Stimulated activated CD4-positive, alpha-beta T cell treated with anti-CD3 and anti-CD28 coated beads, Interleukin-2, amount 100 ng/mL, for 24 hours (primary cell): ENCODE measurements around the gene STUB1.

Source experiments
- DNase-seq, 2 donors: peaks; one replicate each; pipeline ENCODE4 v3.0.0-alpha.2; 2020

The STUB1 gene

DNA sequence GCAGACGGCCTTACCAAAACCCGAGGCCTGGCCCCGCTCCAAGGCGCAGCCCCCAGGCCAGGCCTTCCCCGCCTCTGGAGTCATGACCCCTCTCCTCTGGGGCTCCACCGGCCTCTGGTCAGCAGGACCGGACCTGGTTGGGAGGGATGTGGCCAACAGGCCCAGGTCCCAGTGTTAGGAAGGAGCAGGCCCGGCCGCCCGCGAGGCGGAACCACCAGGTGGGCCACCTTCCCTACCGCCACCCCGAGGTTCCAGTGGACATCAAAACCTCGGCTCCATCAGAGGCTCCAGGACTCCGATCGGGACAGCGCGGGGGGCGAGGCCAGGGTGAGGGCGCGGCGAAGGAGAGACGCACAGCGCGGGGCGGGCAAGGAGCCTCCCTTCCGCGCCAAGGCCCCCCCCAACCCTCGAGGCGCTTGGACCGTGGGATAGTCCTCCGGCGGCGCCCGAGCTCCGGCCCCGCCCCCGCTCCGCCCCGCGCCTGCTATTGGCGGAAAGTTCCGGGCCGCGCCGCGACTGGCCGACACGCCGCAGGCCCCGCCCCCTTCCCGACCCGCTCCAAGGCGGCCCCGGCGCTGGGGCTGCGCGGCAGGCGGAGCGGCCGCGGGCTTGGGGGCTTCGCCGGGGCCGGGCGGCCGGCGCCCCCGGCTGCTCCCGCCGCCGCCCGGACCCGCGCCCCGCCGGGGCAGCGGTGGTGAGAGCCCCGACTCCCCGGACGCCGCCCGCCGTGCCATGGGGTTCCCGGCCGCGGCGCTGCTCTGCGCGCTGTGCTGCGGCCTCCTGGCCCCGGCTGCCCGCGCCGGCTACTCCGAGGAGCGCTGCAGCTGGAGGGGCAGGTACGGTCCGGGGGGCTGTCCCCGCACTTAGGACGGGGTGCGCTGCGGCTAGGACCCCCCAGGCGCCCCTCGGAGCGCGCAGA lies 34.6 kb downstream of the STUB1 start, which contains the start of gene METRN:
METRN (plus strand) TSS at position 561 of the 919 bp plus-strand sequence; CDS start at position 733, 172 bp downstream.
- DNase-seq: peak; percentile 93 to 98

DNA sequence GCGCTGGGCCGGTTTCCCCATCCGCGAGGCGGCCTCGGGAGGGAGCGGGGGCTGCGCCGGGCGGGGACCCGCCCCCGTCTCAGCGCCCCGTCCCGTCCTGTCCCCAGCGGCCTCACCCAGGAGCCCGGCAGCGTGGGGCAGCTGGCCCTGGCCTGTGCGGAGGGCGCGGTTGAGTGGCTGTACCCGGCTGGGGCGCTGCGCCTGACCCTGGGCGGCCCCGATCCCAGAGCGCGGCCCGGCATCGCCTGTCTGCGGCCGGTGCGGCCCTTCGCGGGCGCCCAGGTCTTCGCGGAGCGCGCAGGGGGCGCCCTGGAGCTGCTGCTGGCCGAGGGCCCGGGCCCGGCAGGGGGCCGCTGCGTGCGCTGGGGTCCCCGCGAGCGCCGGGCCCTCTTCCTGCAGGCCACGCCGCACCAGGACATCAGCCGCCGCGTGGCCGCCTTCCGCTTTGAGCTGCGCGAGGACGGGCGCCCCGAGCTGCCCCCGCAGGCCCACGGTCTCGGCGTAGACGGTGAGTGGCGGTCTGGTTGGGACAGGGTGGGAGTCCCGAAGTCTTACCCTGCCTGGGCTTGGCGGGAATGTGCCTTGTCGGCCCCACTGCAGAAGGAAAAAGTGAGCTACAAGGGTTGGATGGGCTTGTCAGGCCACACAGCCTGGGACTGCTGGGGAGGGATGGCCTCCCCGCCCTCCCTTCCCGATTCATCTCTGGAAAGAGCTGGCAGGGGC lies 35.4 kb downstream of the STUB1 start:
- DNase-seq: peak in 1 of 2 donors; percentile 36

DNA sequence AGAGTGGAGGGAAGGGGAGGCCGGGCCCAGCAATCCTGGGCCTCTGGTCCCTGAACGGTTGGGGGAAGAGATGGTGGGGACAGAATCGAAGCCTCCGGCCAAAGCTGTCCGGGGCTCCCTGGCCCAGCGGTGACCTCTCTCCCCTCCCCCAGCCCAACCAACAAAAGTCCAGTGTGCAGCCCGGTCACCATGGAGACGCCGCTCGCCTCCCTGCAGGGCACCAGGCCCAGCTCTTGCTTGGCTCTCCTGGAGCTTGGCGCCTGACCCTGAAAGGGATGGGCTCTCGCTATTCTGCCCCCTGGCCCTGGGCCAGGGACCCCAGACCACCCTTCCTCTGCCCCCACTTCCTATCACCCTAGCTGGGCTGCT lies 36.0 kb downstream of the STUB1 start:
- no peak for DNase-seq

DNA sequence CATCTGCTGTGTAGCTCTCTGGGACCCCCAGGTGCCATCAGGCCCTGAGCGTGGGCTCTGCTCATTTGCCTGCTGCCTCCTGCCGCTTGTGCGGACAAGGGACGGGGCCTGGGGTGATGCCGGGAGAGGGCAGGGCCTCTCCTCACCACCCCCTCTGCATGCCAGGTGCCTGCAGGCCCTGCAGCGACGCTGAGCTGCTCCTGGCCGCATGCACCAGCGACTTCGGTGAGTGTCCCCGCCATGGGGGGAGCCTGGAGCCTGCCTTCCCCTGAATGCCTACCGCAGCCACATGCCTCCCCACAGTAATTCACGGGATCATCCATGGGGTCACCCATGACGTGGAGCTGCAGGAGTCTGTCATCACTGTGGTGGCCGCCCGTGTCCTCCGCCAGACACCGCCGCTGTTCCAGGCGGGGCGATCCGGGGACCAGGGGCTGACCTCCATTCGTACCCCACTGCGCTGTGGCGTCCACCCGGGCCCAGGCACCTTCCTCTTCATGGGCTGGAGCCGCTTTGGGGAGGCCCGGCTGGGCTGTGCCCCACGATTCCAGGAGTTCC lies 36.6 kb downstream of the STUB1 start:
- no peak for DNase-seq

DNA sequence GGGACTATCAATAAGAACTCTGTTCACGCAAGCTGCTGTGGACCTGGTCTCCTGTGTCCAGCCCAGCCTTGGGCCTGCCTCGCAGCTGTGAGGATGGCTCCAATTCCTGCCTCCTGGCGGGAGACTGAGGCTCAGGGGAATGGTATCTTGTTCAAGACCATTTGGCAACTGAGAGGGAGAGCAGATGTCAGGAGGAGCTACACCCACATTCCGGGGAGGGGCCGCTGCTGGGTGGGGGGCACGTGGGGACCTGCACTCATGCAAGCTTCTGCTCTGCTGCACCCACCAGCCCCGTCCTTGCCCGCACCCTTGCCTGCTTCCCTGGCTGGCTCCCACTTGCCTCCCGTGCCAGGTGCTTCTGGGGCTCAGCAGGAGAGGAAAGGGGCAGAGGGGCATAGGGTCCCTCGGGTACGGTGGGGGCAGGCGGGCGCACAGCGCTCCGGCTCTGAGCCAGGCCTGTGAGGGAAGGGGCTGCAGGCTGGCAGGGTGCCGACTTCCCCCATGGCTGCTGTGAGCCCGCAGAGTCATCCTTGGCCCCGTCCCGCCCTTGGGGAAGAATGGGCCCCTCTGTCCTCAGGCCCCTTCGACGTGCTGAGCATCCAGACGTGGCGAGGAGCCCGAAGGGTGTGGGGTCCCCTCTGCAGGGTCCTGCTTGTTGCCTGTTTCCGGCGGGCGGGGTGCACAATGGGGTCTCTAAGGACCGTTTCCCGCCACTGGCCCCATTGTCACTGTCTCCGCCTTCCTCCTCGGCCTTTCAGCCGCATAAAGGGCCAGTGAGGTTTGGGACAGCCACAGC lies 37.4 kb downstream of the STUB1 start:
- no peak for DNase-seq

DNA sequence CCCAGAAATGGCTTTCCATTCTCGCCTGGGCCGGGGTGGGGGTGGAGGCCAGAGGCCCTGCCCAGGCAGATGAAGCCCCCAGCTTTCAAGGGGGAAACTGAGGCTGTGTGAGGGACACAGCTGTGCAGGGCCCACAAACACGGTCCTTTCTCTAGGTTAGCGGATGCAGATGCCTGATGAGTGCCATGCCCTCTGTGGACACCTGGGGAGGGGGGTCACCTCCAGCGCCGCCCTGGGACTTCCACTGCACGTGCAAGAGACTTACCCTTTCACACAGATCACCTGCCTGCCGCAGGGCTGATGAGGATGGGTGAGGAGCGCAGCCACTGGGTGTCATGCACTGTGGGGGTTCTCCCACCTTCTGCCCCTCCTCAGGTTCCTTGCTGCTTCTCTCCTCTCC lies 38.2 kb downstream of the STUB1 start:
- no peak for DNase-seq

DNA sequence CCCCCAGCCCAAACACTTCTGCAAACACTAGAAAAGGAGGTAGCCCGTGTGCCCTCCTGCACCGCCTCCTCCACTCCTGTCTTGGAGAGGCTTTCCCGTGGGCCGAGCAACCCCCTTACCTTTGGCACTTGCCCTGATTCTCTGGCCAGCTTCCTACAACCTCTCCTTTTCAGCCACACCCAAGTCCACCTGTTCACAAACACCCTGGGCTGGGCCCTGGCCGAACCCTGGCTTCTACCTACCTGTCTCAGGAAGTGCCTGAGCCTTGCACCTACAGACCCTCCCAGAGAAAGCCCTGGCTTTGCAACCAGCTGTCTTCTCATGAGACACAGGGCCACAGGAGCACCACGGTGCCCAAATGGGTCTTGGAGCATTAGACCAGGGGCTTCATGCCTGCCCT lies 38.7 kb downstream of the STUB1 start:
- DNase-seq: no peak

DNA sequence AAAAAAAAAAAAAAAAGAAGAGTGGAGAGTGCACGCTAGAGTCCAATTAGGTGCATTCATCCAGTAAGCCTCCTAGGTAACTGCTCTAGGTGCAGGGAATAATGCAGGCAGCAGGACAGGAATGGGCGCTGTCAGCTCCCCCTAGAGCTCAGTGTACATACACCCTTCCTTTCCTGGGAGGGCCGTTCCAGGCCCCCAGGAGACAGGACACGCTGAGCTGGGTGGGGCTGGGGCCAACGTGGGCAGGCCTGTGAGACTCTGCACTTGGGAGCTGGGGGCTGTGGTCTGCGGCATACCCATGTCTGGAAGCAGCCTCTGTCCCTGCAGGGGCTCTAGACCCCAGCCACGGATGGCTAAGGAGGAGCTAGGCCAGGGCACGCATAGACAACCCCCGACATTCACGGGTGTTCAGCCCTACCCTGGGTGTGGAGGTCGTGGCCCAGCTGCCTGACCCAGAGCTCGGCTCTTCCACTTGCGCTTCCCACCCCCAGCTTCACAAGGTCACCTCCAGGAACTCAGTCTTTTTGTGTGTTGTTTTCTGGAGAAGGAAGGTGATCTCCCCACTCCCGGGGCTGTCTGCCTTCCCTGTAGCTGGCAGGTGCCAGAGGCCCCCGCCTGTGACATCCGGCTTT lies 39.7 kb downstream of the STUB1 start:
- no peak for DNase-seq

DNA sequence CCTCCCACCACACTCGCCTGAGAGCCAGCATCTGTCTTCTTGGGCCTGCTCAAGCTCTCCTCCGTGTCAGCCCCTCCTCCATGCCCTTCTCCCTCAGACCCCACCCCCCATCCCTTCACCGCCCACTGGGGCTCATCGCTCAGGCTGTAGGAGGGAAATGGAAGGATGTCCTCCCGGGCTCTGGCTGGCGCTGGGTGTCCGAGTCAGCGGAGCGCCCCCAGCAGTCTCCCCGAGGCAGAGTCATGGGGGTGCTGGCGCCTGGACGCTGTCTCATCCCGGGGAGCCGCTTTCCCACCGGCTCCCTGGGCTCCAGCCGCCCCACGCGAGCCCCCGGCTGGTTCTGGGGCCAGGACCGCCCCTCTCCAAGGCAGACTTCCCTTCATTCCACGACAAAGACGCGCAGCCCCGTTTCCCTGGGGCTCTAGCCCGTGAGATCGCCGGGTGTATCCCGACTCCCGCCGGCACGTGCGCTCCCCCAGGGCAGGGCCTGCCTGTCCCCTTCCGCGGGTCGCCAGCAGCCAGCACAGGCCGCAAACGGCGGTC lies 40.3 kb downstream of the STUB1 start:
- peak; percentile 57 to 69 for DNase-seq

DNA sequence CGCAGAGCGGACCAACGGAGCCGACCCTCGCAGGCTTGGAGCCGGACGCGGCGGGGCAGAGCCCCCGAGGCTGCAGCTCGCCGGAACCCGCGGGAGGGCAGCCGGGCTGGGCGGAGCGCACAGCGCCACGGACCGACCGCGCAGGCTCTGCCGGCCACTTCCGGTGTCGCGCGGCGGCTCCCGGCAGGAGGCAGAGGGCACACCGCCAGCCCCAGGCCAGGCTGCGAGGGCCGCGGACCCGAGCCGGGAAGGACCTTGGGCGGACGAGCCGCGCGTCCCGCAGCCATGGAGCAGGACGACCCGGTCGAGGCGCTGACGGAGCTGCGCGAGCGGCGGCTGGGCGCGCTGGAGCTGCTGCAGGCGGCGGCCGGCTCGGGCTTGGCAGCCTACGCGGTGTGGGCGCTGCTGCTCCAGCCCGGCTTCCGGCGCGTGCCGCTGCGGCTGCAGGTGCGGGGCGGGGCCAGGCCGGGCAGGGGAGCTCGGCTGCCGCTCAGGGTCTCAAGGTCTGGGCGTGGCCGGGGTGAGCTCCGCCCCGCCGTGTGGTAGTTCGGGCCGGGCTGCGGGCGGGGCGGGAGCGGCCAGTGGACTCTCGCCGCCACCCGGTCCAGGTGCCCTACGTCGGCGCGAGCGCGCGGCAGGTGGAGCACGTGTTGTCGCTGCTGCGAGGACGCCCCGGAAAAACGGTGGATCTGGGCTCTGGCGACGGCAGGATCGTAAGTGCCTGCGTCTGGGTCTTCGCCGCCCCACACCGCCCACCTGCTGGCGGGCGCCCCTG lies 41.0 kb downstream of the STUB1 start, which contains the start of gene ANTKMT:
ANTKMT (plus strand) TSS at position 157 of the 775 bp plus-strand sequence; CDS start at position 286, 129 bp downstream.
- DNase-seq: peak; percentile 75 to 88

DNA sequence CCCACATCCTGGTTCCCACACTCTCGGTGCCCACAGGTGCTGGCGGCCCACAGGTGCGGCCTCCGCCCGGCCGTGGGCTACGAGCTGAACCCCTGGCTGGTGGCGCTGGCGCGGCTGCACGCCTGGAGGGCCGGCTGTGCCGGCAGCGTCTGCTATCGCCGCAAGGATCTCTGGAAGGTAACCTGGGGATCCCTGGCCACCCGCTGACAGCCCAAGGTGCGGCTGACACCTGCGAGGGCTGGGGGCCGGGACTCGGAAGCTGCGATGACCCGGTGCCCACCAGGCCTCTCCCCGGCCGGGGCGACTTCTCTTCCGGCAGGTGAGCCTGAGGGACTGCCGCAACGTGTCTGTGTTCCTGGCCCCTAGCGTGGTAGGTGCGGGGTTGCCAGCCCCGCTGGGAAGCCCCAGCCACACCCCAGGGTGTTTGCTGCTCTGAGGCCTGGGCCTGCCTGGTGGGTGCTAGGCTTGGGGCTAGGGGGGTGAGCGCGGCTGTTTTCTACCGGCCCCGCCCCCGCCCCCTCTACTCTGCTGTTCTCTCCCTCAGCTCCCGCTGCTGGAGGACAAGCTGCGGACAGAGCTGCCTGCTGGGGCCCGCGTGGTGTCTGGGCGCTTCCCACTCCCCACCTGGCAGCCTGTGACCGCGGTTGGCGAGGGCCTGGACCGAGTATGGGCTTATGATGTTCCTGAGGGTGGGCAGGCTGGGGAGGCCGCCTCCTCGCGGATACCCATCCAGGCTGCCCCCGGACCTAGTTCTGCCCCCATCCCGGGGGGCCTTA lies 41.7 kb downstream of the STUB1 start:
- no peak for DNase-seq

DNA sequence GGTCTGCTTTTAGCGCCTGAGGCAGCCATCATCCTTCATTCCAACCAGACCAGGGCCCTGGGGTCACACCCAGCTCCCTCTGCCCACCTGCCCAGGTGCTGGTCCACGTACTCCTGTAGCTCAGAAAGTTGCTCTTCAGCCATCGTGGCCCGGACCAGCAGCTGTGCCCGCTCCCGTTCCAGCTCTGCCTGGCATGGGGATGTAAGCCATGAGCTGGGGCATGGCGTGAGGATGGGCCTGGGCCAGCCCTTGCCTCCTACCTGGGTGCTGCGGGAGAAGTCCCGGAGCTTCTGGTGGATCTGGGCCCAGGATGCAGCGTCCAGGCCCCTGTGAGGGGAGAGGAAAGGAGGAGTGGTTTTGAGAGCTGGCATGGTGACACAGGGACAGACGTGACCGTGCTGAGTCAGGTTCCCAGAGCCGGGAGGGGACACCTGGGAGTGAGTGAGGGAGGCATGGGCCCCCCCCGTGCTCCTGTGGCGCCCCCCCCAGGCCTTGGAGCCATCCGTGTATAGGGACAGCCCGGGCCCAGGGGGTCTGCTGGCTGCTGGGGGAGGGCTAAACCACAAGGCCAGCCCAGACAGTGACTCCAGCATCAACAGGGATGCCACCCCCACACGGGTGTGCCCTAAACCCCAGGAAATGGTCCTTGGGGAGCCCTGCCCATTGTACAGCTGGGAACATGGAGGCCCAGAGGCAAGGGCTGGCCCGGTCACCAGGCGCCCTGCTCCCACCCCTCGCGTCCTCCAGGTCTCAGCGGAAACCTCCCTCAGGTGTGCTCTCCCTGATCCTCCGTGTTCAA lies 42.8 kb downstream of the STUB1 start:
- no peak for DNase-seq

DNA sequence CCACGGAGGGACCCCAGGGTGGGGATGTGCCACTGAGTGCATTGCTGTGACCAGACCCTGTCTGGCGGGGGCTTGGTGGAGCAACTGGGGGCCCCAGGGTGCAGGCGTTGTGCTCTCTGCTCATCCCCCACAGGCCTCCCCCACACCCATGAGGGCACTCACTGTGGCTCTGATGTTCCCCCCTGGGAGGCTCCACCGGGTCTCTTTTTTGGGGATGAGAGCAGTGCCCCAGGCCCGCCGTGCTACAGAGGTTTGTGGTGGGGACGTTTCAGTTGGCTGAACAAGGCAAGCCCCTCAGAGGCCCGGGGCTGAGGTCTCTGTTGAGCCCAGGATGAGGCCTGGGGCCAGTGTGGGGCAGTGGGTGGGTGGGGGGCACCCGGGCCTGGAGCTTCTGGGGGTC lies 43.5 kb downstream of the STUB1 start:
- no peak for DNase-seq

DNA sequence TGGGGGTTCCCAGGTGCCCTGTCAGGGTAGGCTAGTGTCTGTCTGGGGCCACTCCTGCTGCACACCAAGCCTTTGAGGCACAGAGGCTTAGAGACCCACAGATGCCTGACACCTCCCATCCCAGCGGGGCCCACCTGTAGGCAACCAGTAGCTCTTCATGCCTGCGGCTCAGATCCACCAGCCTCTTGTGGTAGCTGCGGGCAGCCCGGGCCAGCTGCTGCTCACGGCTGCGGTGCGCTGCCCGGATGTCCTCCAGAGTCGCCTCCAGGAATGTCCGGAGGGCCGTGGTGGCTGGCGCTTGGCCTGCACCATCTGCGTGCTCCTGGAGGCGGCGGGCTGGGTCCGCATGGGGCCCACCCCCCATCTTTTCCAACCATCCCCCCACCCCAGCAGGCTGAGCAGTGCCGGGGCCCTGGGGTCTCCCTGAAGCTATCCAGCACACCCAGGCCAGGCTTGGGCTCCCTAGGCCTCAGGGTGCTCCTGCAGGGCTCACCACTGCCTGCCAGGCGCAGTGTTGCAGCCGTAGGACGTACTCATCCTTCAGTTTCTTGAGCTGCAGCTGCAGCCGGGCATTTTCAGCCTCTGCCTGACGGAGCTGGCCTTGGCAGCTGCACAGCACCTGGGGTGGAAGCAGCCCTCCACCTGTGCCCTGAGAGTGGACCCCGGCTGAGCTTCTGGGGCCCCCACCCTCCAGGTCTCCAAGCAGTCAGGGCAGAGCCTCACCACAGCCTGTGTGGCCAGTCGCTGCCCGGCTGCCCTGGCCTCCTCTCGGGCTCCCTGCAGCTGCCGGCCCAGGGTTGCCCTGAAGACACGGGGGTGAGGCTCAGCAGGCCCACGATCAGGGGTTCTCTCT lies 44.2 kb downstream of the STUB1 start:
- no peak for DNase-seq

DNA sequence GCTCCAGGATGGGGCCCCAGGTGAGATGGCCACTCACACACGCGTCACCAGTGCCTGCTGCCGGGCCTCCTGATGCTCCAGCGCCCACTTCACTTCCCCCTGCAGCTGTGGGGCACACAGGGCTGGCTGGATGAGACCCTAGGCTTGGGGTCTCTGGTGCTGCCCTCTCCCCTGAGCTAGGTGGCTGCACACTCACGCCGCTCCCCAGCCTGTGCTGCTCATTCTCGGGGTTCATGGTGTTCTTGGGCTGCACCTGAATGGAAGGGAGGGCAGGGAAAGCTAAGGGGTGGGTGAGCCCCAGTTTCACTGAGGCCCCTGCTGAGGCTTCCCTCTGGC lies 44.8 kb downstream of the STUB1 start:
- DNase-seq: no peak

DNA sequence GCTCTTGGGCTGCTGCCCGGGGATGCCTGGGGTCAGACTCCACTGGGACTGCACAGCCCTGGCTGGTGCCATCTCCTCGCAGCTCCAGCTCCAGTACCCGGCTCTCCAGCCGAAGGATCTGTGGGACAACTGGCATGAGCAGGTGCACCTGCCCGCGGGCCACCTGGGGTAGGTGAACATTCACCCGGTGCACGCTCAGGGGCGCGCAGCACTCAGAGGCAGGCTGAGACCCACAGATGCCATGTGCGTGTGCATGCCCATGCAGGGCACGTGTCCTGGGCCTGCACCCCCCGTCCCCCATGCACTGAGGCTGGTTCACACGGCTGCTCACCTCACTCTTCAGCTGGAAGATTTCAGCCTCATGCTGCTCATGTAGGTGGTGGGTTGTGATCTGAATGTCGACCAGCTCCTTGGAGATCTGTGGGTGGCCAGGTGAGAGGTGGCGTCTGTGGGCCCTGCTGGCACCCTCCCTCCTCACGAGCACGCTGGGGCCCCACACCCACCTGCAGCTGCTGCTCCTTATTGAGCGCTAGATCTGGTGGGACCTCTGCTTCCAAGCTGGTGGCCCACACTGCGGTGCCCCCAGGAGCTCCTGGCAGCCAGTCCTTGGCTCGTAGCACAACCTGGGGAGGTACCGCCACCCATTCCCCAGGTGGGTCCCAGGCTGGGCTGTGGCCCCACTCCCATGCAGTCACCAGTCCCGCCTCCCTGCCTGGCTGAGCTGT lies 45.4 kb downstream of the STUB1 start:
- no peak for DNase-seq

DNA sequence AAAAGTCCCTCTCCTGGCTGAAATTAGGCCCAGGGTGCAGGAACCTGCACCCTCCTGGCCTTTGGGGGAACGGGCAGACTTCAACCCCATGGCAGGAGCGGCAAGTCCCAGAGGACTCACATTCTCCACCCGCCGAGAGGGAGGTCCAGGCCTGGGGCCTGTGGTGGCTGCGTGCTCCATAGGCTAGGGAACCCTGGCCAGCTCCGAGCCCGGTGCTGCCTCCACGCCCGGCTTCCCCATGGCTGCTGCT lies 45.9 kb downstream of the STUB1 start:
- DNase-seq: no peak
